ENCODE data around the gene FAM53B.

- no peak for TF ChIP-seq EZH2 (IDR thresholded peaks at IDR 0.05; ENCODE audit: borderline replicate concordance, low read depth, low read length, poor library complexity, severe bottlenecking)
- TF ChIP-seq CTCF (conservative IDR thresholded peaks at IDR 0.05; ENCODE audit: low read depth, low read length) = no peak
Observed at GRCh38 chr10:124754227-124754626, 10.0 kb upstream of the FAM53B start.

Measured in A673 (cell line).